Neural crest cell (in vitro differentiated cells): ENCODE data around the gene SLC10A1. TPM values are rescaled to one million over a fixed set of nuclear protein-coding genes. Genes with fewer than 3 reads are reported as not detected.
A peak's percentile ranks its signal among the peaks of the same experiment; 100 is the strongest.
"Not testable (repeated sequence)": the region's sequence is repeated elsewhere in the genome, so short reads cannot be mapped to it uniquely, and the experiment has no call there.

Source experiments
- DNase-seq: peaks from one replicate; pipeline ENCODE4 v3.0.0; 2021; ENCODE audit warnings: low read depth, mixed read lengths, low spot score
- H3K27ac Mint-ChIP-seq: one replicate; pipeline ENCODE4 v1.8.0; 2021; ENCODE audit warnings: mild to moderate bottlenecking, mixed read lengths; ENCODE audit not compliant: unreplicated experiment
- H3K27me3 Mint-ChIP-seq: 2 replicates; pipeline ENCODE4 v1.8.0; 2021; ENCODE audit warnings: low read depth, mild to moderate bottlenecking, mixed read lengths
- H3K36me3 Mint-ChIP-seq: 2 replicates; pipeline ENCODE4 v1.8.0; 2021; ENCODE audit warnings: low read depth, mild to moderate bottlenecking, mixed read lengths
- H3K4me1 Mint-ChIP-seq: 2 replicates; pipeline ENCODE4 v1.8.0; 2021; ENCODE audit warnings: mixed read lengths
- H3K4me3 Mint-ChIP-seq: one replicate; pipeline ENCODE4 v1.8.0; 2021; ENCODE audit warnings: mild to moderate bottlenecking, mixed read lengths
- H3K9me3 Mint-ChIP-seq: 2 replicates; pipeline ENCODE4 v1.8.0; 2021; ENCODE audit warnings: mixed read lengths
- total RNA-seq: library from RNA; stranded (reverse); gene quantifications from 2 replicates; pipeline ENCODE4 v1.2.1, GENCODE V29; 2021
- TF ChIP-seq, protein P1 (sequence below): fragments of 200-600 bp; sonication (generic); conservative IDR thresholded peaks from 2 replicates; pipeline ENCODE4 v1.5.0; 2021; ENCODE audit warnings: antibody characterized with exemption, mild to moderate bottlenecking

Gene SLC10A1
- total RNA-seq, 1 donor from 2014 or later, result not detected

- Mint-ChIP-seq H3K27me3 (no peaks in the 10 kb centered on the region), H3K9me3 (no peaks in the 10 kb centered on the region), H3K27ac (no peak overlapping the region), H3K4me3 (no peak overlapping the region), H3K36me3 (no peaks in the 10 kb centered on the region), H3K4me1 (peaks cover 46% of the 10 kb centered on the region)
- TF ChIP-seq, protein P1, sequence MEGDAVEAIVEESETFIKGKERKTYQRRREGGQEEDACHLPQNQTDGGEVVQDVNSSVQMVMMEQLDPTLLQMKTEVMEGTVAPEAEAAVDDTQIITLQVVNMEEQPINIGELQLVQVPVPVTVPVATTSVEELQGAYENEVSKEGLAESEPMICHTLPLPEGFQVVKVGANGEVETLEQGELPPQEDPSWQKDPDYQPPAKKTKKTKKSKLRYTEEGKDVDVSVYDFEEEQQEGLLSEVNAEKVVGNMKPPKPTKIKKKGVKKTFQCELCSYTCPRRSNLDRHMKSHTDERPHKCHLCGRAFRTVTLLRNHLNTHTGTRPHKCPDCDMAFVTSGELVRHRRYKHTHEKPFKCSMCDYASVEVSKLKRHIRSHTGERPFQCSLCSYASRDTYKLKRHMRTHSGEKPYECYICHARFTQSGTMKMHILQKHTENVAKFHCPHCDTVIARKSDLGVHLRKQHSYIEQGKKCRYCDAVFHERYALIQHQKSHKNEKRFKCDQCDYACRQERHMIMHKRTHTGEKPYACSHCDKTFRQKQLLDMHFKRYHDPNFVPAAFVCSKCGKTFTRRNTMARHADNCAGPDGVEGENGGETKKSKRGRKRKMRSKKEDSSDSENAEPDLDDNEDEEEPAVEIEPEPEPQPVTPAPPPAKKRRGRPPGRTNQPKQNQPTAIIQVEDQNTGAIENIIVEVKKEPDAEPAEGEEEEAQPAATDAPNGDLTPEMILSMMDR, result no peak
- DNase-seq, result no peak
These were observed 18.5 kb upstream of the SLC10A1 start for GRCh38 chr14:69815556-69815955.

DNA sequence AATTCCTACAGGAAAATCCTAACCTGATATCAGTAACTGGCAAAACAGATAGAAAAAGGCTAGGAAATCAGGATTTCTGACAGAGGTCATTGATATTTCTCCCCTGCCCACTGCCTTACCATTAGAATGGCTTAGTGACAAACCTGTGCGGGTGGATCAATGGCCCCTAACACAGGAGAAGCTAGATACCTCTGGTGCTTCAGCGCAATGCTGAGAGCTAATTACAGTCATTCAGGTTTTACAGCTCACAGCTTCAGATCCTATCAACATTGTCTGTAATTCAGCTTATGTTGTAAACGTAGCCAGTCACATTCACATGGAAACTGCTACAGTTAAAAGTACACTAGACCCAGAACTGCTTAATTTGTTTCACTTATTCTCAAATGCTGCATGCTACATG, 17.4 kb upstream of the SLC10A1 start:
- no peak overlapping the region for H3K4me3 Mint-ChIP-seq
- no peak for DNase-seq
- peaks cover 38% of the 10 kb centered on the region for H3K4me1 Mint-ChIP-seq
- TF ChIP-seq, protein P1, result no peak
- H3K9me3 Mint-ChIP-seq, result no peaks in the 10 kb centered on the region
- H3K27ac Mint-ChIP-seq, result no peak overlapping the region
- no peaks in the 10 kb centered on the region for H3K36me3 Mint-ChIP-seq
- H3K27me3 Mint-ChIP-seq, result no peaks in the 10 kb centered on the region

- H3K9me3 Mint-ChIP-seq, H3K27ac Mint-ChIP-seq, H3K36me3 Mint-ChIP-seq, H3K27me3 Mint-ChIP-seq, DNase-seq, H3K4me3 Mint-ChIP-seq: not testable (repeated sequence)
- peaks cover 28% of the 10 kb centered on the region for H3K4me1 Mint-ChIP-seq
These were observed 16.3 kb upstream of the SLC10A1 start for GRCh38 chr14:69813346-69813745.

DNA sequence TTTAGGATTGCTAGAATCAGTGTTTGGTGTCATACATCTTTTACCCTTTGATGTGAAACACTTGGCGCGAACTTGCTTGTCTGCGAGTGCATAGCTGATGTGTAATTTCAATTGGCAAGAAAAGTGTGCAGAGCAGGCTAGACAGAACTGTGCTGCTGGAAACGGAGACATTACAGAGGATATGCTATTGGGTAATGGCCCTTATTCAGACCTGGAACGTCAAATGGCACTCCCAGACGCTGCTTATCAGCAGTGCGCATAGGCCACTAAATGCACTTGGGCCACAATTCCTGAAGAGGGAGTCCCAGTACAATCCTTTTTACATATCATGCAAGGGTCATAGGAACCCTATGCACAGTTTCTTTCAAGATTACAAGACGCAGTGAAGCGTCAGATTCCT, 15.7 kb upstream of the SLC10A1 start:
- Mint-ChIP-seq H3K4me3 (no peak overlapping the region), H3K9me3 (no peaks in the 10 kb centered on the region), H3K36me3 (no peaks in the 10 kb centered on the region), H3K4me1 (peaks cover 28% of the 10 kb centered on the region), H3K27me3 (no peaks in the 10 kb centered on the region), H3K27ac (no peak overlapping the region)
- no peak for DNase-seq
- TF ChIP-seq, protein P1, result no peak

GRCh38 chr14:69811868-69812252, 14.8 kb upstream of the SLC10A1 start:
- peak overlapping the region; percentile 78 for H3K27ac Mint-ChIP-seq
- H3K4me3 Mint-ChIP-seq, result no peak overlapping the region
- no peaks in the 10 kb centered on the region for H3K9me3 Mint-ChIP-seq
- H3K27me3 Mint-ChIP-seq, result no peaks in the 10 kb centered on the region
- TF ChIP-seq, protein P1, result no peak
- no peaks in the 10 kb centered on the region for H3K36me3 Mint-ChIP-seq
- DNase-seq, result no peak
- peaks cover 28% of the 10 kb centered on the region for H3K4me1 Mint-ChIP-seq

GRCh38 chr14:69811227-69811867, 14.3 kb upstream of the SLC10A1 start:
- peaks cover 28% of the 10 kb centered on the region for H3K4me1 Mint-ChIP-seq
- no peak for DNase-seq
- TF ChIP-seq, protein P1, result no peak
- H3K4me3 Mint-ChIP-seq, result no peak overlapping the region
- no peaks in the 10 kb centered on the region for H3K27me3 Mint-ChIP-seq
- no peaks in the 10 kb centered on the region for H3K9me3 Mint-ChIP-seq
- H3K27ac Mint-ChIP-seq, result peak overlapping the region; percentile 78
- H3K36me3 Mint-ChIP-seq, result no peaks in the 10 kb centered on the region
